B cell (primary cell): ENCODE results near the gene ARHGAP29. TPM values are rescaled to one million over a fixed set of nuclear protein-coding genes. Genes with fewer than 3 reads are reported as not detected.

Experiments used
- polyA plus RNA-seq: library from polyadenylated mRNA; depleted of rRNA; stranded (reverse); fragments of >200 nt; gene quantifications from 2 replicates; pipeline ENCODE4 v1.2.3, GENCODE V29; 2012
- total RNA-seq, 2 donors: library from RNA; stranded (reverse); fragments of 120-200 nt in 1 of 2; gene quantifications; 1 replicate in 1 of 2; 2 replicates in 1 of 2; pipeline versions ENCODE4 v1.2.3 to v1.2.4, GENCODE V29; 2013 to 2022

Gene ARHGAP29
- total and polyA plus RNA-seq, 2 donors (not counting 1 experiment from before 2014, with no cell fraction given): not detected

Other genes starting within 250 kb of the ARHGAP29 start
- not detected in 2 replicates for gene ABCA4, start 116.4 kb downstream of the ARHGAP29 start, total RNA-seq
- gene ABCA4, start 116.4 kb downstream of the ARHGAP29 start, polyA plus RNA-seq: not detected in 2 replicates
- gene ABCD3, start 180.8 kb upstream of the ARHGAP29 start, total RNA-seq: 19.4 and 21.0 TPM in 2 replicates
- gene ABCD3, start 180.8 kb upstream of the ARHGAP29 start, polyA plus RNA-seq: 4.0 and 8.2 TPM in 2 replicates